HG03097 (cell line): ENCODE results near the gene BCL6.
A peak's percentile ranks its signal among the peaks of the same experiment; 100 is the strongest.

ENCODE experiments used
- ATAC-seq: cut with Tn5 transposase; IDR thresholded peaks from one replicate; pipeline ENCODE4 v1.9.1; 2021; ENCODE audit not compliant: unreplicated experiment, low FRiP score

BCL6 gene

GRCh38 chr3:187740421-187741399 is 4.6 kb downstream of the BCL6 start:
- no peak for ATAC-seq

- no peak for ATAC-seq
Observed at GRCh38 chr3:187739561-187740332, 5.5 kb downstream of the BCL6 start.

- no peak for ATAC-seq
Observed at GRCh38 chr3:187739094-187739560, 6.1 kb downstream of the BCL6 start.

- ATAC-seq: peak; percentile 49
Observed at GRCh38 chr3:187738331-187739093, 6.8 kb downstream of the BCL6 start.

GRCh38 chr3:187738071-187738330 is 7.3 kb downstream of the BCL6 start:
- ATAC-seq: no peak

- ATAC-seq: no peak
Observed at GRCh38 chr3:187737368-187738070, 7.7 kb downstream of the BCL6 start.

GRCh38 chr3:187737006-187737367 is 8.3 kb downstream of the BCL6 start:
- ATAC-seq: no peak

GRCh38 chr3:187736418-187736871 is 8.8 kb downstream of the BCL6 start:
- ATAC-seq: no peak

GRCh38 chr3:187735837-187736236 is 9.4 kb downstream of the BCL6 start:
- ATAC-seq: no peak

GRCh38 chr3:187735383-187735782 is 9.9 kb downstream of the BCL6 start:
- ATAC-seq: no peak

GRCh38 chr3:187734841-187735240 is 10.4 kb downstream of the BCL6 start:
- ATAC-seq: no peak

GRCh38 chr3:187733371-187733770 is 11.9 kb downstream of the BCL6 start:
- no peak for ATAC-seq

GRCh38 chr3:187729598-187729997 is 15.7 kb downstream of the BCL6 start:
- ATAC-seq: no peak

GRCh38 chr3:187728940-187729583 is 16.2 kb downstream of the BCL6 start:
- ATAC-seq: no peak

GRCh38 chr3:187728248-187728647 is 17.0 kb downstream of the BCL6 start:
- no peak for ATAC-seq

GRCh38 chr3:187726564-187726963 is 18.7 kb downstream of the BCL6 start:
- no peak for ATAC-seq

GRCh38 chr3:187725653-187726370 is 19.5 kb downstream of the BCL6 start:
- no peak for ATAC-seq

- ATAC-seq: no peak
Observed at GRCh38 chr3:187725224-187725623, 20.0 kb downstream of the BCL6 start.

GRCh38 chr3:187722206-187722612 is 23.1 kb downstream of the BCL6 start:
- no peak for ATAC-seq
